Measurements from ENCODE around the gene GRB10. TPM values are rescaled to one million over a fixed set of nuclear protein-coding genes. Genes with fewer than 3 reads are reported as not detected.
A peak's percentile ranks its signal among the peaks of the same experiment; 100 is the strongest.

The GRB10 gene
- total RNA-seq, 1 experiment from 2014 or later, result 38.3 TPM

DNA sequence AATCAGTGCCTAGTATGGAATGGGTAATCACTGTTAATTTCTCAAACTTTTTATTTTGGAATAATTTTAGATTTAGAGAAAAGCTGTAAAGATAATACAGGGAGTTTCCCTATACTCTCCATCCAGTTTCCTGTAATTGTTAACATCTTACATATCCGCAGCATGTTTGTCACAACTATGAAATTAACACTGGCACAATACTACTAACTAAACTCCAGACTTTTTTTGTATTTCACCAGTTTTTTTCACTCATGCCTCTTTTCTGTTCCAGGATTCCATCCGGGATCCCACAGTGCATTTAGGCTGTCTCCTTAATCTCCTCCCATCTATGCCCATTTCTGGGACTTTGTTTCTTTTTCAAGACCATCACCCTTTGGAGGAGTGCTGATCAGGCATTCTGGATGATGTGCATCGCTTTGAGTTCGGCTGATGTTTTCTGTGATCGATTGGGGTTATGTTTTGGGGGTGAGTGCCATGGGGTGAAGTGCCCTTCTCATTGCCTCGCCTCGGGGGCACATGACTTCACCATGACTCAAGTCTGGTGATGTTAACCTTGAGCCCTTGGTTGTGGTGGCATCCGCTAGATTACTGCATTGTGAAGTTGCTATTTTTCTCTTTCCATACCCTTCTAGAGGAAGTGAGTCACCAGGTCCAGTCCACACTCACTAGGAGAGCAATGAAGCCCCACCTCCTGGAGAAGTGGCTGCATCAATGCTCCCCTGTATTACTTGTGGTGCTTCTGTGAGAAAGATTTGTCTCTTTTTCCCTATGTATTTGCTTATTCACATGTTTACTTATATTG, 43.9 kb upstream of the GRB10 start:
- no peak for TF ChIP-seq SIN3A (IDR thresholded peaks at IDR 0.05; ENCODE audit: borderline replicate concordance, insufficient read depth, low read depth, low read length)
- TF ChIP-seq, protein P1, sequence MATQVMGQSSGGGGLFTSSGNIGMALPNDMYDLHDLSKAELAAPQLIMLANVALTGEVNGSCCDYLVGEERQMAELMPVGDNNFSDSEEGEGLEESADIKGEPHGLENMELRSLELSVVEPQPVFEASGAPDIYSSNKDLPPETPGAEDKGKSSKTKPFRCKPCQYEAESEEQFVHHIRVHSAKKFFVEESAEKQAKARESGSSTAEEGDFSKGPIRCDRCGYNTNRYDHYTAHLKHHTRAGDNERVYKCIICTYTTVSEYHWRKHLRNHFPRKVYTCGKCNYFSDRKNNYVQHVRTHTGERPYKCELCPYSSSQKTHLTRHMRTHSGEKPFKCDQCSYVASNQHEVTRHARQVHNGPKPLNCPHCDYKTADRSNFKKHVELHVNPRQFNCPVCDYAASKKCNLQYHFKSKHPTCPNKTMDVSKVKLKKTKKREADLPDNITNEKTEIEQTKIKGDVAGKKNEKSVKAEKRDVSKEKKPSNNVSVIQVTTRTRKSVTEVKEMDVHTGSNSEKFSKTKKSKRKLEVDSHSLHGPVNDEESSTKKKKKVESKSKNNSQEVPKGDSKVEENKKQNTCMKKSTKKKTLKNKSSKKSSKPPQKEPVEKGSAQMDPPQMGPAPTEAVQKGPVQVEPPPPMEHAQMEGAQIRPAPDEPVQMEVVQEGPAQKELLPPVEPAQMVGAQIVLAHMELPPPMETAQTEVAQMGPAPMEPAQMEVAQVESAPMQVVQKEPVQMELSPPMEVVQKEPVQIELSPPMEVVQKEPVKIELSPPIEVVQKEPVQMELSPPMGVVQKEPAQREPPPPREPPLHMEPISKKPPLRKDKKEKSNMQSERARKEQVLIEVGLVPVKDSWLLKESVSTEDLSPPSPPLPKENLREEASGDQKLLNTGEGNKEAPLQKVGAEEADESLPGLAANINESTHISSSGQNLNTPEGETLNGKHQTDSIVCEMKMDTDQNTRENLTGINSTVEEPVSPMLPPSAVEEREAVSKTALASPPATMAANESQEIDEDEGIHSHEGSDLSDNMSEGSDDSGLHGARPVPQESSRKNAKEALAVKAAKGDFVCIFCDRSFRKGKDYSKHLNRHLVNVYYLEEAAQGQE (IDR thresholded peaks at IDR 0.05; ENCODE audit: insufficient read depth in 1 of 2, low read depth in 2 of 2, low read length in 1 of 2), result no peak
- no peak for TF ChIP-seq POLR2AphosphoS5 (IDR thresholded peaks at IDR 0.05; ENCODE audit: low read depth, low read length)
- no peak for TF ChIP-seq TCF7L2 (IDR thresholded peaks at IDR 0.05; ENCODE audit: low read depth, low read length)
- TF ChIP-seq, protein P2, sequence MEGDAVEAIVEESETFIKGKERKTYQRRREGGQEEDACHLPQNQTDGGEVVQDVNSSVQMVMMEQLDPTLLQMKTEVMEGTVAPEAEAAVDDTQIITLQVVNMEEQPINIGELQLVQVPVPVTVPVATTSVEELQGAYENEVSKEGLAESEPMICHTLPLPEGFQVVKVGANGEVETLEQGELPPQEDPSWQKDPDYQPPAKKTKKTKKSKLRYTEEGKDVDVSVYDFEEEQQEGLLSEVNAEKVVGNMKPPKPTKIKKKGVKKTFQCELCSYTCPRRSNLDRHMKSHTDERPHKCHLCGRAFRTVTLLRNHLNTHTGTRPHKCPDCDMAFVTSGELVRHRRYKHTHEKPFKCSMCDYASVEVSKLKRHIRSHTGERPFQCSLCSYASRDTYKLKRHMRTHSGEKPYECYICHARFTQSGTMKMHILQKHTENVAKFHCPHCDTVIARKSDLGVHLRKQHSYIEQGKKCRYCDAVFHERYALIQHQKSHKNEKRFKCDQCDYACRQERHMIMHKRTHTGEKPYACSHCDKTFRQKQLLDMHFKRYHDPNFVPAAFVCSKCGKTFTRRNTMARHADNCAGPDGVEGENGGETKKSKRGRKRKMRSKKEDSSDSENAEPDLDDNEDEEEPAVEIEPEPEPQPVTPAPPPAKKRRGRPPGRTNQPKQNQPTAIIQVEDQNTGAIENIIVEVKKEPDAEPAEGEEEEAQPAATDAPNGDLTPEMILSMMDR (IDR thresholded peaks at IDR 0.05), result no peak
- Histone ChIP-seq H3K36me3 (ENCODE audit: control insufficient read depth, insufficient read depth, low read length) (no peaks in the 10 kb centered on the region), H3K4me1 (ENCODE audit: control insufficient read depth, insufficient read depth, low read length) (no peaks in the 10 kb centered on the region), H3K4me3 (ENCODE audit: low read depth in 2 of 2, low read length in 2 of 2) (0 out of 4 replicates have a peak overlapping the region, but pooled peaks of 1 of the 2 experiments have one; percentile 23), H3K9me3 (ENCODE audit: control insufficient read depth, insufficient read depth, low read depth, low read length) (no peaks in the 10 kb centered on the region), H3K27ac (ENCODE audit: low read length) (no peak overlapping the region), H3K27me3 (ENCODE audit: control insufficient read depth, insufficient read depth, low read length) (no peaks in the 10 kb centered on the region)
- DNase-seq (ENCODE audit: low read depth, low spot score) (peak; percentile 98), ATAC-seq (peak; percentile 91)
- in situ Hi-C loops (cut with HindIII; ENCODE audit: low pct_unique_long_range_greater_than_20kb, low sequenced_read_pairs) (no loop called here), intact Hi-C loops (cut with micrococcal nuclease; ENCODE audit: unreplicated experiment) (no loop called here)
- POLR2A ChIA-PET, result no interaction called here
- CTCF ChIA-PET, result no interaction called here
- BruUV-seq (replicated peaks), result no TSS peak

DNA sequence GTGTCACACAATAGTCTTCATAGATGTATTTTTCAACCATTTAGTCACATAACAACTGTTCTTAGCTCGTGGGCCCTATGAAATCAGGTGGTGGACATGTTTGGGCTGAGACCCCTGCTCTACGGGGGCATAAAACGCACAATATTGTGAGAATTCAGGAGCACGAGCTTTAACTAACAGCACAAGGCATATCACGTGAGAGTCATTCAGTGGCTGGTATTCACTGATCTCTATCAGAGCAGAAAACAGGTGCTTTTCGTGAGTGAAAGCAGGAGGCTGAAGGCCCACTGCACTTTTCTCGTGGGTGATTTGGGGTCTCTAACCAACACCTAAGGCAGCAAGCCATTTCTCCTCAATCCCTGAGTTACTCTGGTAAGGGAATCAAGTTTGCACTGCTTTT, 42.8 kb upstream of the GRB10 start:
- POLR2A ChIA-PET, result no interaction called here

More for the DNA sequence above, 42.8 kb upstream of the GRB10 start:
- TF ChIP-seq, protein P2 (IDR thresholded peaks at IDR 0.05), result no peak
- TF ChIP-seq TCF7L2 (IDR thresholded peaks at IDR 0.05; ENCODE audit: low read depth, low read length) (no peak), SIN3A (IDR thresholded peaks at IDR 0.05; ENCODE audit: borderline replicate concordance, insufficient read depth, low read depth, low read length) (no peak), POLR2AphosphoS5 (IDR thresholded peaks at IDR 0.05; ENCODE audit: low read depth, low read length) (no peak)
- TF ChIP-seq, protein P1 (IDR thresholded peaks at IDR 0.05; ENCODE audit: insufficient read depth in 1 of 2, low read depth in 2 of 2, low read length in 1 of 2), result no peak
- in situ Hi-C loops (cut with HindIII; ENCODE audit: low pct_unique_long_range_greater_than_20kb, low sequenced_read_pairs) (no loop called here), intact Hi-C loops (cut with micrococcal nuclease; ENCODE audit: unreplicated experiment) (no loop called here)
- ATAC-seq (no peak), DNase-seq (ENCODE audit: low read depth, low spot score) (no peak)
- CTCF ChIA-PET, result no interaction called here
- Histone ChIP-seq H3K27me3 (ENCODE audit: control insufficient read depth, insufficient read depth, low read length) (no peaks in the 10 kb centered on the region), H3K4me1 (ENCODE audit: control insufficient read depth, insufficient read depth, low read length) (no peaks in the 10 kb centered on the region), H3K27ac (ENCODE audit: low read length) (no peak overlapping the region), H3K4me3 (ENCODE audit: low read depth in 2 of 2, low read length in 2 of 2) (no peak overlapping the region), H3K36me3 (ENCODE audit: control insufficient read depth, insufficient read depth, low read length) (no peaks in the 10 kb centered on the region), H3K9me3 (ENCODE audit: control insufficient read depth, insufficient read depth, low read depth, low read length) (no peaks in the 10 kb centered on the region)
- no TSS peak for BruUV-seq (replicated peaks)
